HG03457 (cell line): ENCODE results near the gene DCDC2B.
"Not testable (repeated sequence)": the region's sequence is repeated elsewhere in the genome, so short reads cannot be mapped to it uniquely, and the experiment has no call there.

ENCODE experiments used
- ATAC-seq: cut with Tn5 transposase; IDR thresholded peaks from one replicate; pipeline ENCODE4 v1.9.1; 2021; ENCODE audit warnings: moderate number of reproducible peaks; ENCODE audit not compliant: unreplicated experiment

Gene DCDC2B

GRCh38 chr1:32255072-32256071, 46.5 kb downstream of the DCDC2B start:
- no peak for ATAC-seq

- no peak for ATAC-seq
Measured at GRCh38 chr1:32256473-32257226, 47.8 kb downstream of the DCDC2B start.

- ATAC-seq: no peak
Measured at GRCh38 chr1:32257227-32257508, 48.3 kb downstream of the DCDC2B start.

- not testable (repeated sequence) for ATAC-seq
Measured at GRCh38 chr1:32263236-32263593, 54.3 kb downstream of the DCDC2B start.

GRCh38 chr1:32263744-32264143, 54.9 kb downstream of the DCDC2B start:
- ATAC-seq: no peak
